Fibroblast of lung (primary cell): Measurements from ENCODE around the gene EXOC3. TPM values are rescaled to one million over a fixed set of nuclear protein-coding genes. Genes with fewer than 3 reads are reported as not detected.

Experiments used
- DNase-seq, 2 donors: peaks; one replicate each; pipeline versions ENCODE4 v3.0.0 to v3.0.0-alpha.2; 2010; ENCODE audit warnings: low read depth in 2 of 2
- H2AFZ ChIP-seq: 2 replicates; pipeline ENCODE4 v1.5.1; 2012; ENCODE audit warnings: low read length, control low read depth, inconsistent platforms
- H3K27ac ChIP-seq: 2 replicates; pipeline ENCODE4 v1.5.1; 2011; ENCODE audit warnings: low read length, control low read depth; ENCODE audit not compliant: insufficient read depth
- H3K27me3 ChIP-seq: 2 replicates; pipeline ENCODE4 v1.5.1; 2011; ENCODE audit warnings: mild to moderate bottlenecking, low read length; ENCODE audit not compliant: control insufficient read depth, insufficient read depth
- H3K36me3 ChIP-seq: 2 replicates; pipeline ENCODE4 v1.5.1; 2011; ENCODE audit warnings: low read length; ENCODE audit not compliant: control insufficient read depth, insufficient read depth
- H3K4me1 ChIP-seq: 2 replicates; pipeline ENCODE4 v1.5.1; 2011; ENCODE audit warnings: low read length; ENCODE audit not compliant: control insufficient read depth, insufficient read depth; ENCODE audit errors: extremely low read depth
- H3K4me2 ChIP-seq: 2 replicates; pipeline ENCODE4 v1.5.1; 2011; ENCODE audit warnings: low read length, control low read depth; ENCODE audit not compliant: insufficient read depth; ENCODE audit errors: extremely low read depth
- H3K4me3 ChIP-seq, 4 experiments: fragments of 200-600 bp in 1 of 4; sonication (generic) in 1 of 4; replicated peaks in 1 of 4; 2 replicates each; pipeline ENCODE4 v1.5.1; 2011 to 2016; ENCODE audit warnings: low read length in 4 of 4, low read depth in 3 of 4, mild to moderate bottlenecking in 3 of 4, control low read depth in 2 of 4, inconsistent platforms in 1 of 4, mixed read lengths in 1 of 4; ENCODE audit not compliant: insufficient read depth in 1 of 4; ENCODE audit errors: control extremely low read depth in 1 of 4
- H3K79me2 ChIP-seq: 2 replicates; pipeline ENCODE4 v1.5.1; 2012; ENCODE audit warnings: mild to moderate bottlenecking, low read length, inconsistent platforms; ENCODE audit not compliant: control insufficient read depth, insufficient read depth
- H3K9ac ChIP-seq: 2 replicates; pipeline ENCODE4 v1.5.1; 2011; ENCODE audit warnings: mild to moderate bottlenecking, low read length, control low read depth; ENCODE audit not compliant: insufficient read depth
- H3K9me3 ChIP-seq: 2 replicates; pipeline ENCODE4 v1.5.1; 2012; ENCODE audit warnings: low read depth, low read length; ENCODE audit not compliant: control insufficient read depth, insufficient read depth
- H4K20me1 ChIP-seq: 2 replicates; pipeline ENCODE4 v1.5.1; 2011; ENCODE audit warnings: low read length; ENCODE audit not compliant: control insufficient read depth, insufficient read depth; ENCODE audit errors: extremely low read depth
- CTCF ChIP-seq, 2 donors: IDR thresholded peaks in 1 of 2; conservative IDR thresholded peaks in 1 of 2; 1 replicate in 1 of 2; 2 replicates in 1 of 2; pipeline ENCODE4 v1.5.1; 2011 to 2012; ENCODE audit warnings: low read length in 2 of 2, control low read depth in 1 of 2, inconsistent platforms in 1 of 2, low read depth in 1 of 2, mild to moderate bottlenecking in 1 of 2
- EZH2 ChIP-seq: IDR thresholded peaks from 2 replicates; pipeline ENCODE4 v1.5.1; 2012; ENCODE audit warnings: low read length, control low read depth, mild to moderate bottlenecking; ENCODE audit errors: missing control alignments
- polyA plus RNA-seq, 2 donors: library from polyadenylated mRNA; depleted of rRNA in 1 of 2; stranded (reverse) in 1 of 2; unstranded in 1 of 2; fragments of >200 nt; gene quantifications; 2 replicates each; pipeline ENCODE4 v1.2.1, GENCODE V29; 2011 to 2012; ENCODE audit warnings: missing spikeins in 1 of 2
- total RNA-seq: library from RNA; depleted of rRNA; stranded (reverse); fragments of >200 nt; gene quantifications from 2 replicates; pipeline ENCODE4 v1.2.1, GENCODE V29; 2014

The EXOC3 gene
- total and polyA plus RNA-seq, 2 donors (not counting 1 experiment from before 2014, with no cell fraction given), result 19.9 to 34.5 TPM

- H4K20me1 ChIP-seq, result no peaks in the 10 kb centered on the region
- TF ChIP-seq EZH2 (no peak), CTCF (conservative IDR thresholded peaks at IDR 0.05 in 1 of 2, IDR thresholded peaks at IDR 0.05 in 1 of 2; ENCODE audit: low read depth in 1 of 2, low read length in 2 of 2) (peak; percentile 62 to 77)
- no peak overlapping the region for H3K4me2 ChIP-seq
- no peak overlapping the region for H3K4me3 ChIP-seq
- peak in 1 of 2 donors; percentile 38 for DNase-seq
- H3K36me3 ChIP-seq, result peaks cover 26% of the 10 kb centered on the region
- no peaks in the 10 kb centered on the region for H3K9me3 ChIP-seq
- no peak overlapping the region for H3K9ac ChIP-seq
- no peaks in the 10 kb centered on the region for H3K79me2 ChIP-seq
- no peaks in the 10 kb centered on the region for H3K27me3 ChIP-seq
- no peak overlapping the region for H3K27ac ChIP-seq
- no peak overlapping the region for H2AFZ ChIP-seq
- H3K4me1 ChIP-seq, result peaks cover 17% of the 10 kb centered on the region
These were observed 11.8 kb upstream of the EXOC3 start for GRCh38 chr5:431001-431710.

GRCh38 chr5:431711-432050 is 11.3 kb upstream of the EXOC3 start:
- no peaks in the 10 kb centered on the region for H3K9me3 ChIP-seq
- H3K79me2 ChIP-seq, result no peaks in the 10 kb centered on the region
- no peaks in the 10 kb centered on the region for H4K20me1 ChIP-seq
- no peak overlapping the region for H3K27ac ChIP-seq
- no peak overlapping the region for H3K4me2 ChIP-seq
- no peak overlapping the region for H2AFZ ChIP-seq
- no peak for DNase-seq
- H3K36me3 ChIP-seq, result peaks cover 27% of the 10 kb centered on the region
- no peak overlapping the region for H3K9ac ChIP-seq
- no peaks in the 10 kb centered on the region for H3K27me3 ChIP-seq
- TF ChIP-seq EZH2 (no peak), CTCF (conservative IDR thresholded peaks at IDR 0.05 in 1 of 2, IDR thresholded peaks at IDR 0.05 in 1 of 2; ENCODE audit: low read depth in 1 of 2, low read length in 2 of 2) (no peak)
- peaks cover 17% of the 10 kb centered on the region for H3K4me1 ChIP-seq
- no peak overlapping the region for H3K4me3 ChIP-seq

GRCh38 chr5:432201-432927 is 10.6 kb upstream of the EXOC3 start:
- Histone ChIP-seq H3K79me2 (no peaks in the 10 kb centered on the region), H3K36me3 (peaks cover 28% of the 10 kb centered on the region), H2AFZ (no peak overlapping the region), H3K9me3 (no peaks in the 10 kb centered on the region), H4K20me1 (no peaks in the 10 kb centered on the region), H3K27me3 (no peaks in the 10 kb centered on the region), H3K27ac (no peak overlapping the region), H3K4me1 (peaks cover 17% of the 10 kb centered on the region), H3K4me2 (no peak overlapping the region), H3K4me3 (no peak overlapping the region), H3K9ac (no peak overlapping the region)
- DNase-seq, result no peak
- TF ChIP-seq EZH2, result no peak
- TF ChIP-seq CTCF (conservative IDR thresholded peaks at IDR 0.05 in 1 of 2, IDR thresholded peaks at IDR 0.05 in 1 of 2; ENCODE audit: low read depth in 1 of 2, low read length in 2 of 2), result no peak
